Brain microvascular endothelial cell (primary cell): ENCODE data around the gene CDK5RAP3.
"Not testable (repeated sequence)": the region's sequence is repeated elsewhere in the genome, so short reads cannot be mapped to it uniquely, and the experiment has no call there.

Experiments used
- DNase-seq: peaks from one replicate; pipeline ENCODE4 v3.0.0-alpha.2; 2020
- H3K27ac ChIP-seq: fragments of 250-450 bp; sonication (Bioruptor Pico); 2 replicates; pipeline ENCODE4 v1.5.1; 2020; ENCODE audit warnings: mild to moderate bottlenecking, moderate library complexity
- H3K27me3 ChIP-seq: fragments of 250-450 bp; sonication (Bioruptor Pico); replicated peaks from 2 replicates; pipeline ENCODE4 v1.5.1; 2020; ENCODE audit warnings: mild to moderate bottlenecking
- H3K36me3 ChIP-seq: fragments of 250-450 bp; sonication (Bioruptor Pico); replicated peaks from 2 replicates; pipeline ENCODE4 v1.5.1; 2020; ENCODE audit warnings: mild to moderate bottlenecking
- H3K4me3 ChIP-seq: 2 replicates; pipeline ENCODE4 v1.5.1; 2011; ENCODE audit warnings: low read depth, mild to moderate bottlenecking, control low read depth, low read length, moderate library complexity
- CTCF ChIP-seq: IDR thresholded peaks from 2 replicates; pipeline ENCODE4 v1.5.1; 2011; ENCODE audit warnings: low read depth, mild to moderate bottlenecking, moderate library complexity, low read length, control low read depth, inconsistent platforms; ENCODE audit errors: missing control alignments
- in situ Hi-C: cut with HindIII; loops from 2 replicates; pipeline ENCODE4 v1.10.0; 2017; ENCODE audit warnings: low sequenced_read_pairs, low pct_ligation_motif_present

CDK5RAP3 gene

GRCh38 chr17:47929218-47930000, 41.5 kb upstream of the CDK5RAP3 start:
- no peak for TF ChIP-seq CTCF
- in situ Hi-C loops, result no loop called here
- no peak for DNase-seq
- H3K36me3 ChIP-seq, result no peaks in the 10 kb centered on the region
- no peak overlapping the region for H3K4me3 ChIP-seq
- no peaks in the 10 kb centered on the region for H3K27me3 ChIP-seq
- H3K27ac ChIP-seq, result no peak overlapping the region

GRCh38 chr17:47931848-47932247, 39.1 kb upstream of the CDK5RAP3 start:
- TF ChIP-seq CTCF, result no peak
- in situ Hi-C loops, result no loop called here

GRCh38 chr17:47934856-47935255, 36.1 kb upstream of the CDK5RAP3 start:
- in situ Hi-C loops, result no loop called here
- Histone ChIP-seq H3K27me3 (no peaks in the 10 kb centered on the region), H3K36me3 (no peaks in the 10 kb centered on the region), H3K27ac (no peak overlapping the region), H3K4me3 (no peak overlapping the region)
- no peak for DNase-seq
- no peak for TF ChIP-seq CTCF

More at GRCh38 chr17:47931848-47932247, 39.1 kb upstream of the CDK5RAP3 start:
- no peaks in the 10 kb centered on the region for H3K27me3 ChIP-seq
- DNase-seq, result no peak
- H3K4me3 ChIP-seq, result no peak overlapping the region
- H3K27ac ChIP-seq, result no peak overlapping the region
- H3K36me3 ChIP-seq, result no peaks in the 10 kb centered on the region

- H3K36me3 ChIP-seq, H3K4me3 ChIP-seq, DNase-seq, H3K27ac ChIP-seq, in situ Hi-C loops, H3K27me3 ChIP-seq: not testable (repeated sequence)
These were observed 35.4 kb upstream of the CDK5RAP3 start for GRCh38 chr17:47935468-47935867.

GRCh38 chr17:47935961-47936360, 35.0 kb upstream of the CDK5RAP3 start:
- peak; percentile 43 for DNase-seq
- Histone ChIP-seq H3K27ac (no peak overlapping the region), H3K27me3 (no peaks in the 10 kb centered on the region), H3K36me3 (no peaks in the 10 kb centered on the region), H3K4me3 (no peak overlapping the region)
- TF ChIP-seq CTCF, result no peak
- in situ Hi-C loops, result no loop called here

- Histone ChIP-seq H3K4me3 (no peak overlapping the region), H3K27ac (no peak overlapping the region), H3K27me3 (no peaks in the 10 kb centered on the region), H3K36me3 (no peaks in the 10 kb centered on the region)
- no peak for DNase-seq
- no peak for TF ChIP-seq CTCF
- in situ Hi-C loops, result no loop called here
These were observed 33.0 kb upstream of the CDK5RAP3 start for GRCh38 chr17:47937941-47938340.
